Midbrain (tissue), 1 donor: ENCODE results near the gene MYLIP.
A peak's percentile ranks its signal among the peaks of the same experiment; 100 is the strongest.

Source experiments
- DNase-seq: peaks from one replicate; lab custom pipeline; 2025; lab: John Stamatoyannopoulos, UW

The MYLIP gene

GRCh38 chr6:16108419-16108818 is 20.5 kb upstream of the MYLIP start:
- DNase-seq = no peak

GRCh38 chr6:16108921-16109658 is 19.8 kb upstream of the MYLIP start:
- no peak for DNase-seq

- no peak for DNase-seq
Observed at GRCh38 chr6:16109659-16110305, 19.1 kb upstream of the MYLIP start.

- no peak for DNase-seq
Observed at GRCh38 chr6:16118825-16119224, 10.1 kb upstream of the MYLIP start.

GRCh38 chr6:16121339-16121738 is 7.5 kb upstream of the MYLIP start:
- no peak for DNase-seq

GRCh38 chr6:16122197-16122596 is 6.7 kb upstream of the MYLIP start:
- no peak for DNase-seq

- no peak for DNase-seq
Observed at GRCh38 chr6:16124198-16125180, 4.4 kb upstream of the MYLIP start.

GRCh38 chr6:16126056-16126455 is 2.8 kb upstream of the MYLIP start:
- no peak for DNase-seq

- DNase-seq = no peak
Observed at GRCh38 chr6:16126861-16127260, 2.0 kb upstream of the MYLIP start.

- no peak for DNase-seq
Observed at GRCh38 chr6:16127471-16127870, 1.4 kb upstream of the MYLIP start.

GRCh38 chr6:16129623-16130401 is 926 bp downstream of the MYLIP start:
- DNase-seq = peak; percentile 53

- DNase-seq = no peak
Observed at GRCh38 chr6:16130437-16130891, 1.6 kb downstream of the MYLIP start.

GRCh38 chr6:16130932-16131387 is 2.1 kb downstream of the MYLIP start:
- DNase-seq = peak; percentile 52

- peak; percentile 34 for DNase-seq
Observed at GRCh38 chr6:16132909-16133308, 4.0 kb downstream of the MYLIP start.

- no peak for DNase-seq
Observed at GRCh38 chr6:16134430-16134829, 5.5 kb downstream of the MYLIP start.

GRCh38 chr6:16135066-16135465 is 6.2 kb downstream of the MYLIP start:
- no peak for DNase-seq

GRCh38 chr6:16136091-16136490 is 7.2 kb downstream of the MYLIP start:
- DNase-seq = no peak

- DNase-seq = no peak
Observed at GRCh38 chr6:16136621-16137450, 8.0 kb downstream of the MYLIP start.

GRCh38 chr6:16137451-16137801 is 8.5 kb downstream of the MYLIP start:
- DNase-seq = no peak

GRCh38 chr6:16139556-16139955 is 10.7 kb downstream of the MYLIP start:
- DNase-seq = no peak

- DNase-seq = no peak
Observed at GRCh38 chr6:16140607-16141006, 11.7 kb downstream of the MYLIP start.
